NT2/D1 (cell line): ENCODE results near the gene WRAP73.

Experiments
- DNase-seq: peaks from one replicate; pipeline ENCODE4 v3.0.0-alpha.2; 2011; ENCODE audit warnings: low read depth, low spot score
- H3K27me3 ChIP-seq: 2 replicates; pipeline ENCODE4 v1.6.0; 2011; ENCODE audit warnings: mild to moderate bottlenecking; ENCODE audit not compliant: insufficient read length, insufficient read depth
- H3K36me3 ChIP-seq: 2 replicates; pipeline ENCODE4 v1.6.1; 2011; ENCODE audit warnings: mild to moderate bottlenecking, low read length, mixed read lengths; ENCODE audit not compliant: insufficient read depth, insufficient read length
- H3K4me1 ChIP-seq: 2 replicates; pipeline ENCODE4 v1.5.1; 2011; ENCODE audit not compliant: insufficient read depth, insufficient read length
- H3K4me3 ChIP-seq: 2 replicates; pipeline ENCODE4 v1.5.1; 2011; ENCODE audit warnings: low read depth; ENCODE audit not compliant: insufficient read length
- H3K9ac ChIP-seq: 2 replicates; pipeline ENCODE4 v1.6.0; 2011; ENCODE audit warnings: low read depth; ENCODE audit not compliant: insufficient read length
- H3K9me3 ChIP-seq: 2 replicates; pipeline ENCODE4 v1.5.1; 2011; ENCODE audit warnings: mild to moderate bottlenecking, low read length; ENCODE audit not compliant: insufficient read depth
- SUZ12 ChIP-seq: IDR thresholded peaks from 2 replicates; pipeline ENCODE4 v1.6.1; 2011; ENCODE audit not compliant: insufficient read length, insufficient read depth; ENCODE audit errors: extremely low read depth
- YY1 ChIP-seq: IDR thresholded peaks from 2 replicates; pipeline ENCODE4 v1.6.1; 2011; ENCODE audit not compliant: insufficient read length, insufficient read depth
- ZNF274 ChIP-seq: IDR thresholded peaks from 2 replicates; pipeline ENCODE4 v1.6.1; 2011; ENCODE audit warnings: mild to moderate bottlenecking, low read depth, low read length

WRAP73 gene

DNA sequence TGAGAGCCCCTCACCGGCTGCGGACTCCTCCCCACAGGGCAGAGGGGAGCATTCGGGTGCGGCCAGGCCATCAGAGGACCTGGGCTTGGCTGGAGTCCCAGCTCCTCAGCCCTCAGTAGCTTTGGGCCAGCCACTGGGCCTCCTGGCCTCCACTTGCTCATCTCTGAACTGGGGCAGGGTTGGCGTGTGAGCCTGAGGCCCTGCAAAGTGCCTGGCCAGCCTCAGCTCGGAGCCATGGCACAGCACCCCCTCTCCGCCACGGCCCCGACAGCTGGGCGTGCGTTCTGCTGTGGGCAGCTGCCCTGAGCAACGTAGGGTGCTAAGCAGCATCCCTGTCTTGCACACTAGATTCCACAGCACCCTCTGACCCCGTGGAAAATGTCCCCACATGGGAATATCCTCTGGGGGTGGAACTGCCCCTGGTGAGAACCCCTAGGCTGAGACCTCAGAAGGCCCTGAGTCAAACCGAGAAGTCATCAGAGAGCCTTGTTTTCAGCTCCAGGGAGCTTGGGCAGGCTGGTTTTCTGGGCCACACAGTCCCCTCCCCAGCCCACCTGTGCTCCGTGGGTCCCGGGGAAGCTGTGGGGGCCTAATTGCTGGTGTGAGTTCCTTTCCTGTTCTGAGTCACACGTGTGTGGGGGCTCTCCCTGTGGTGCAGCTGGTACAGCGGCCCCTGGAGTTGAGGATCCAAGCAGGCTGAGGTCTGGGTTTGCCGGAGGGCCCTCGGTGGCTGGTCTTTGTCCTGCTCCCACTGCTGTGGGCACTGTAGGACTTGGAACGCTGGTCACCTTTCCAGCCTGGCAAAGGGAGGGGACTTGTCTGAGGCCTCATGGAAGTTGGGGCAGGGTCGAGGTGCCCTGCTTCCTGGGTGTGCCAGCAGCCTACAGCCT, 26.9 kb upstream of the WRAP73 start:
- H3K27me3 ChIP-seq = peaks cover 3% of the 10 kb centered on the region
- H3K9ac ChIP-seq = no peak overlapping the region
- H3K36me3 ChIP-seq = no peaks in the 10 kb centered on the region
- H3K4me3 ChIP-seq = no peak overlapping the region
- H3K4me1 ChIP-seq = peaks cover 17% of the 10 kb centered on the region
- H3K9me3 ChIP-seq = no peaks in the 10 kb centered on the region
- no peak for DNase-seq
- TF ChIP-seq ZNF274 (no peak), YY1 (no peak), SUZ12 (no peak)

DNA sequence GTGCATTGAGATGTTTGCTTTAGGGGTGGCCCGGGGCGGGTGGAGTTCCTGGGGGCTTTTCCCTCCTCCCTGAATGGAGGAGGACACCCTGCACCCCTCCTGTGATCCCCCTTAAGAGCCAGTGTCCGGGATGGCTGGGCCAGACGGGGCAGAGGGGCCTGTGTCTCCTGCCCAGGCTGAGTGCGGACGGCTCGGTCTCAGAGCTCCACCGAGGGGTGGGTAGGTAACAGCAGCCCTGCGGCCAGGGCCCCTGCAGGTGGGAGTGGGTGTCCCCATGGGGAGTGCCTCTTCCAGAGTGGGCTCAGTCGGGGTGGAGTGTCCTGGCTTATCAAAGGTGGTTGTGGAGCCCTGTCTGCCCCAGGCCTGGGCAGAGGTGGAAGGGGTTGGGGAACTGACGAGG, 25.5 kb upstream of the WRAP73 start:
- H3K9ac ChIP-seq = no peak overlapping the region
- TF ChIP-seq YY1 = no peak
- TF ChIP-seq ZNF274 = no peak
- TF ChIP-seq SUZ12 = no peak
- H3K9me3 ChIP-seq = no peaks in the 10 kb centered on the region
- H3K4me1 ChIP-seq = peaks cover 21% of the 10 kb centered on the region
- H3K27me3 ChIP-seq = peaks cover 10% of the 10 kb centered on the region
- H3K36me3 ChIP-seq = no peaks in the 10 kb centered on the region
- H3K4me3 ChIP-seq = no peak overlapping the region
- no peak for DNase-seq

DNA sequence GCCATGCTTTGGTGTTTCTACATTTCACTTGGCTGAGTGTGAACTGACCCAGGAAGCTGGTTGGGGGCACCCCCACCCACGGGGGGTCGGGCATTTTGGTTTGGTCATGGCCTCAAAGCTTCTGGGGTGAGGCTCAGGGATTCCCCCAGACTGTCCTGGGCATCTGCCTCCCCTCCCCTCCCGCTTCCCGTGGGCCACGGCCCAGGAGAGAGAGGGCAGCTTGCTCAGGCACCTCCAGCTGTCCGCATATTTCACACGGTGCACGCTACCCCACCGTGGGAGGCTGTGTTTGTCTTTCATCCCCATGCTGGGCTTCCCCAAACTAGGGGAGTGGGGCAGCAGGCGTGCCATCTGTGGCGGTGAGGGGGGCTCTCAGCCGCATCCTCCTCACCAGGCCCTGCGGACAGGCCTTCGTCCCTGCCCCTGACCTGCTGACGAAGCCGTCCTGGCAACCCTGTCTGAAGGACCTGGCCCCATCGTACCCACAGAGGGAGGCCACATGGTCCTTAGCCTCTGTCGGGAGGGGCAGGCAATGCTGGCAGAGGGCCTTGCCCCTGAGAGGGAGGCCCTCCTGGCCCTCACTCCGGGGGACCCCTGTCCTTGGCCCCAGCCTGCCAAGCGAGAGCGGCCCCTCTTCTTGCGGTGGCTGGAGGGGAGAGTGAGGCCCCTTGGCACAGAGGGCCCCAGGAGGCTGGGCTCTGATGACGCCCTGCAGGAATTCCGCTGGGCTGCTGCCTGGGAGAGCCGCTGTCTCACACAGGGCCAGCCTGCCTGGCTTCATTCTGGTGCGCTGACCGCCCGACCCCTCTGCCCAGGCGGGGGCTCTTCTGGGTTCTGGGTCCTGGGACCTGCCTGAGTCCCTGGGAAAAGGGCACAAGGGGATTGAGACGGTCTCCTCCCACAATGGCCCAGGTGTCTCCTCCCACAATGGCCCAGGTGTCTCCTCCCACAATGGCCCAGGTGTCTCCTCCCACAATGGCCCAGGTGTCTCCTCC, 24.5 kb upstream of the WRAP73 start:
- peaks cover 21% of the 10 kb centered on the region for H3K4me1 ChIP-seq

DNA sequence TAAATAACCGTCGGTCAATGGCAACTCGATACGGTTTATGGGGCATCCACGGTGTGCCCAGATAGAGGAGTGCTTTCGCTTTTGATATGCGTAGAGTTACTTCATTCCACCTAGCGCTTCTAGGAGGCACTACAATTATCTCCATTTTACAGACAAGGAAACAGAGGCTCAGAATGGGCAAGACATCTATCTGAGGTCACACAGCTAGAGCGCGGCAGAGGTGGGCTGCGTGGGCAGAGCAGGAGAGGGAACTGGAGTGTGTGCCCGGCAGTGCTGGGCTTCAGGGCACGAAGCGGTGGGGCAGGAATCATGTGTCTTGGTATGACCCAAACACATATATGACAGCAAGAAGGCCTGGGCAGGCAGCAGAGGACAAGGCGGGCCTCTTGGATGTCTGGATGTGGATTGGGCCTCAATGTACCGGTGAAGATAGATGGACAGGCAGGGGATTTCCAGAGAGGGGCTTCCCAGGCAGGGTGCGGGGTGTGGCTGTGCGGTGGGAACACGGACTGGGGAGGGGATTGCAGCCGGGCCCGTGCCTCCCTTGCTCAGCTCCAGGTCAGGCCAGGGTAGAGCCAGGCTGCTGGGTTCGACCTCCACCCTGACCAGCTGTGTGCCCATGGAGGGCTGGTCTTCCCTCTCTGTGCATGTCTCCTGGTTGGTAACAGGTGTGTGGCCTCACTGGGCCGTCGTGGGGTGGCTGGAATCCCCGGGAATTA, 23.6 kb upstream of the WRAP73 start:
- TF ChIP-seq SUZ12 (no peak), YY1 (no peak), ZNF274 (no peak)
- H3K9me3 ChIP-seq = no peaks in the 10 kb centered on the region
- H3K36me3 ChIP-seq = no peaks in the 10 kb centered on the region
- H3K27me3 ChIP-seq = peaks cover 21% of the 10 kb centered on the region
- no peak overlapping the region for H3K4me3 ChIP-seq
- DNase-seq = no peak
- no peak overlapping the region for H3K9ac ChIP-seq
- H3K4me1 ChIP-seq = peaks cover 17% of the 10 kb centered on the region

More for the DNA sequence above, 24.5 kb upstream of the WRAP73 start:
- Histone ChIP-seq H3K4me3 (no peak overlapping the region), H3K9ac (peak overlapping the region; percentile 32), H3K9me3 (no peaks in the 10 kb centered on the region), H3K36me3 (no peaks in the 10 kb centered on the region), H3K27me3 (peaks cover 15% of the 10 kb centered on the region)
- TF ChIP-seq SUZ12 (no peak), YY1 (no peak), ZNF274 (no peak)
- no peak for DNase-seq

DNA sequence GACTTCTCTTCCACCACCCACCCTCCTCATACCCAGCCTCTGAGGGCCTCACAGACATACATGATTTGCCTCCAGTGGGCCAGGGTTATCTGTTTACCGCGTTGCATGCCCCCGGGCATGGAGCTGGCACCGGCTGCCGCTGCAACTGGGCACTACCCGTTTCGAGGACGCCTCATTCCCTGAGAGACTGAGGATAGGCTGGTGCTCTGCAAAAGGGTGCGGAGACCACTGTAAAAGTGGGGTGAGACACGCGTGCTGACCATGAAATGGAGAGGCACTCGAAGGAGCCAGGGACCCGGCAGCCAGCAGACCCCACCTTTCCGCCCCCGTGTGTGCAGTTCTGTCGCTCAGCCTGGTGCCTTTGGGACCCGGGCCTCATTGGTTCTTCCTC, 23.1 kb upstream of the WRAP73 start:
- Histone ChIP-seq H3K9ac (no peak overlapping the region), H3K36me3 (no peaks in the 10 kb centered on the region), H3K4me3 (no peak overlapping the region), H3K9me3 (no peaks in the 10 kb centered on the region), H3K4me1 (peaks cover 22% of the 10 kb centered on the region), H3K27me3 (peaks cover 26% of the 10 kb centered on the region)
- TF ChIP-seq ZNF274 (no peak), YY1 (no peak), SUZ12 (no peak)
- DNase-seq = no peak

DNA sequence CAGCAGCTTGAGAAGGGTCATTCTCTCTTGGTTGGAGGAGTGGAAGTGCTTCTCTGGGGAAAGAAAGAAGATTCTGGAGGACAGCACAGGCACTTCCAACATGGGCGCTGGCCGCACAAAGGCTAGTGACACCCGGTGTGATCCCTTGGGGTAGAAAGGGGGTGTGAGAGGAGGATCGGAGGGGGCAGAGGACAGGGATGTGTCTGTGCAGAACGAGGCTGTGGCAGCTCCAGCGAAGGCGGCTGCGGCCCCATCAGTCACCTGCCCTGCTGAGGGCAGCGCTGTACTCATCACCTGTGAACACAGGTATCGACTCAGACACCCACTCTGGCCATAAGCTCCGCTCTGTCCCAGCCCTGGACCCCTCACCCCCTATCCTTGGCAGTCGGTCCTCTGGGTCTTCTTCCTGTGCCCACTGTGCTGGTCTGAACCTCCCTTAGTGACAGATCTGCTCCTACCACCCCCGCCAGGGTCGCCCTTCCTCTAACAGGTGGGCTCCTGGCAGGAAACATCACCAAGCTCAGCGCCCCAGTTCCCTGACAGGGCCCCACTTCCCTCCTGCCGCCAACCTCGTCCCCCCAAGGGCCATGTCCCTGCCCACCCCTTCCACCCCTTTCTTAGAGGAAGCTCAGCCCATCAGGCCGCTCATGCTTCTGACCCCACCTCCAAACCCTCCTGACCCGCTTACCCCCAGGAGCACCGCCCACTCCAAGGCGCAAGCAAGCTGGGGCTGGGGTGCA, 22.5 kb upstream of the WRAP73 start:
- Histone ChIP-seq H3K27me3 (peaks cover 30% of the 10 kb centered on the region), H3K4me1 (peaks cover 22% of the 10 kb centered on the region), H3K9ac (no peak overlapping the region), H3K9me3 (no peaks in the 10 kb centered on the region), H3K36me3 (no peaks in the 10 kb centered on the region), H3K4me3 (no peak overlapping the region)
- DNase-seq = no peak
- TF ChIP-seq ZNF274 = no peak
- TF ChIP-seq SUZ12 = no peak
- TF ChIP-seq YY1 = no peak
